HepG2 (cell line): ENCODE measurements around the gene DHRS4L2. TPM values are rescaled to one million over a fixed set of nuclear protein-coding genes. Genes with fewer than 3 reads are reported as not detected.

Experiments
- ATAC-seq: fragments of 200-7000 bp; cut with Tn5 transposase; 3 replicates; pipeline ENCODE4 v1.9.1; 2020; ENCODE audit warnings: mild to moderate bottlenecking, moderate library complexity
- BruUV-seq: library from RNA; stranded (reverse); fragments of 400-500 nt; replicated peaks from 2 replicates; lab custom pipeline; 2021; lab: Mats Ljungman, UMichigan
- CTCF ChIA-PET: fragments of 300-600 bp; formaldehyde crosslinking; extraction: SDS; loops from one replicate; lab custom pipeline; 2021; ENCODE audit warnings: low total read pairs, inconsistent platforms, low intra/inter-chr PET ratio; lab: Yijun Ruan, JAX
- POLR2A ChIA-PET: fragments of 350-600 bp; sonication (Branson Sonifier 250); formaldehyde crosslinking; loops from one replicate; lab custom pipeline; 2020; ENCODE audit warnings: antibody characterized with exemption, inconsistent platforms; lab: Yijun Ruan, JAX
- DNase-seq: peaks from one replicate; pipeline ENCODE4 v3.0.0-alpha.2; 2015; ENCODE audit warnings: low spot score
- FAIRE-seq: peaks from 3 replicates; lab custom pipeline; 2011; peaks lifted over from hg19 to GRCh38; lab: Jason Lieb, UNC
- H2AFZ ChIP-seq: one replicate; pipeline ENCODE4 v1.6.1; 2011; ENCODE audit warnings: low read length, inconsistent platforms
- H3K27ac ChIP-seq: fragments of 300-600 bp; 3 replicates; pipeline ENCODE4 v1.8.0; 2011; ENCODE audit warnings: mixed run types, mild to moderate bottlenecking, mixed read lengths, low read length, inconsistent platforms; ENCODE audit not compliant: insufficient read depth; ENCODE audit errors: extremely low read length
- H3K27me3 ChIP-seq, 2 experiments: fragments of 200-600 bp in 1 of 2; 2 replicates in 1 of 2; 3 replicates in 1 of 2; pipeline versions ENCODE4 v1.6.0 to v1.8.0; 2011; ENCODE audit warnings: low read length in 2 of 2, mild to moderate bottlenecking in 2 of 2, moderate library complexity in 2 of 2, inconsistent platforms in 1 of 2; ENCODE audit not compliant: insufficient read depth in 2 of 2, control insufficient read depth in 1 of 2
- H3K36me3 ChIP-seq, 2 experiments: fragments of 200-600 bp in 1 of 2; replicated peaks in 1 of 2; 2 replicates in 1 of 2; 3 replicates in 1 of 2; pipeline versions ENCODE4 v1.5.1 to v1.8.0; 2011; ENCODE audit warnings: low read length in 2 of 2, inconsistent platforms in 1 of 2; ENCODE audit not compliant: insufficient read depth in 2 of 2, control insufficient read depth in 1 of 2
- H3K4me1 ChIP-seq: 2 replicates; pipeline ENCODE4 v1.5.1; 2012; ENCODE audit warnings: low read length, inconsistent platforms; ENCODE audit not compliant: insufficient read depth
- H3K4me2 ChIP-seq: 2 replicates; pipeline ENCODE4 v1.6.0; 2011; ENCODE audit warnings: low read depth, low read length, inconsistent platforms
- H3K4me3 ChIP-seq, 3 experiments: fragments of 200-600 bp in 1 of 3; sonication (generic), shearing (Covaris generic) in 1 of 3; replicated peaks in 1 of 3; 2 replicates each; pipeline ENCODE4 v1.5.1; 2011 to 2016; ENCODE audit warnings: low read length in 3 of 3, inconsistent platforms in 2 of 3, low read depth in 2 of 3, mild to moderate bottlenecking in 2 of 3, control low read depth in 1 of 3, mixed read lengths in 1 of 3; ENCODE audit not compliant: insufficient read depth in 1 of 3
- H3K79me2 ChIP-seq: one replicate; pipeline ENCODE4 v1.6.1; 2011; ENCODE audit warnings: low read length, inconsistent platforms; ENCODE audit not compliant: insufficient read depth
- H3K9ac ChIP-seq: 2 replicates; pipeline ENCODE4 v1.6.0; 2011; ENCODE audit warnings: mild to moderate bottlenecking, low read depth, low read length, inconsistent platforms; ENCODE audit not compliant: insufficient read depth
- H3K9me3 ChIP-seq: 2 replicates; pipeline ENCODE4 v1.5.1; 2012; ENCODE audit warnings: mild to moderate bottlenecking, low read length
- H4K20me1 ChIP-seq: 2 replicates; pipeline ENCODE4 v1.6.0; 2011; ENCODE audit warnings: inconsistent platforms, mild to moderate bottlenecking, low read length, moderate library complexity; ENCODE audit not compliant: insufficient read depth
- AFF4 ChIP-seq: sonication (generic); formaldehyde crosslinking; IDR thresholded peaks from 2 replicates; pipeline ENCODE4 v1.4.0; 2020; ENCODE audit warnings: missing genetic modification reagents
- AHDC1 ChIP-seq: sonication (generic); formaldehyde crosslinking; IDR thresholded peaks from 2 replicates; pipeline ENCODE4 v1.5.1; 2020; ENCODE audit warnings: mild to moderate bottlenecking, missing genetic modification reagents, borderline replicate concordance
- GPN1 ChIP-seq: sonication (generic); formaldehyde crosslinking; IDR thresholded peaks from 2 replicates; pipeline ENCODE4 v1.5.1; 2020; ENCODE audit warnings: missing genetic modification reagents, borderline replicate concordance
- MAFF ChIP-seq: IDR thresholded peaks from 2 replicates; pipeline ENCODE4 v1.6.1; 2011; ENCODE audit warnings: low read depth, low read length, improper control_type of control experiment
- ZBTB43 ChIP-seq: sonication (generic); formaldehyde crosslinking; conservative IDR thresholded peaks from 2 replicates; pipeline ENCODE4 v1.4.0; 2020; ENCODE audit warnings: missing genetic modification reagents
- ZNF337 ChIP-seq: sonication (generic); formaldehyde crosslinking; IDR thresholded peaks from 2 replicates; pipeline ENCODE4 v1.5.1; 2020; ENCODE audit warnings: missing genetic modification reagents, low read depth, mild to moderate bottlenecking, borderline replicate concordance
- ZNF414 ChIP-seq: sonication (generic); formaldehyde crosslinking; IDR thresholded peaks from 2 replicates; pipeline ENCODE4 v1.5.0; 2020; ENCODE audit warnings: missing genetic modification reagents
- WGBS: methylation state at CpG from one replicate; pipeline ENCODE4 v1.1.6; 2017; ENCODE audit warnings: low lambda C conversion rate; 5-methylcytosine and 5-hydroxymethylcytosine counted together
- in situ Hi-C: cut with HindIII; loops from 2 replicates; pipeline ENCODE4 v1.10.0; 2017; ENCODE audit warnings: low pct_unique_long_range_greater_than_20kb; ENCODE audit not compliant: extremely low pct_ligation_motif_present
- intact Hi-C: fragments of 100-400 bp; cut with micrococcal nuclease; formaldehyde crosslinking; loops from one replicate; pipeline ENCODE4 v1.10.0; 2022; ENCODE audit not compliant: unreplicated experiment
- polyA plus RNA-seq, 8 experiments: library from polyadenylated mRNA; depleted of rRNA in 3 of 8; stranded (reverse) in 7 of 8; unstranded in 1 of 8; fragments of >200 nt; fragmentation: Illumina TruSeq in 4 of 8; extraction: Trizol in 4 of 8; gene quantifications; 2 replicates each; pipeline versions ENCODE4 v1.2.1 to v1.2.3, GENCODE V29; 2011 to 2016; ENCODE audit warnings: low read depth in 4 of 8, missing spikeins in 1 of 8, mixed read lengths in 1 of 8; ENCODE audit not compliant: insufficient read depth in 1 of 8
- total RNA-seq, 5 experiments: library from RNA; depleted of rRNA; stranded (reverse); fragments of >200 nt; fragmentation: Illumina TruSeq; extraction: Trizol; gene quantifications; 2 replicates each; pipeline ENCODE4 v1.2.3, GENCODE V29; 2016; ENCODE audit warnings: low read depth in 1 of 5

The DHRS4L2 gene
- total and polyA plus RNA-seq, 2 of the 13 experiments (the other 11 are each of a cell fraction or from before 2014, with no cell fraction given) = 24.7 to 38.2 TPM

GRCh38 chr14:23939607-23940326 is 49.0 kb upstream of the DHRS4L2 start (continued):
- TF ChIP-seq ZBTB43 (CRISPR knock-in tag) = no peak
- TF ChIP-seq AFF4 = no peak
- TF ChIP-seq GPN1 (CRISPR knock-in tag) = no peak

- FAIRE-seq (no peak), ATAC-seq (no peak), DNase-seq (no peak)
- H3K9ac ChIP-seq = no peak overlapping the region
- no peak overlapping the region for H3K27ac ChIP-seq
- no peak overlapping the region for H3K4me3 ChIP-seq
- H3K4me1 ChIP-seq = peaks cover 55% of the 10 kb centered on the region
- no peaks in the 10 kb centered on the region for H3K27me3 ChIP-seq
- peaks cover 0 to 6% of the 10 kb centered on the region in 2 experiments; a peak in 2 of 5 replicates for H3K36me3 ChIP-seq
- no peaks in the 10 kb centered on the region for H4K20me1 ChIP-seq
- 81% methylated on average over 3 of the region's 3 CpGs for WGBS
- POLR2A ChIA-PET = no interaction called here
- H3K9me3 ChIP-seq = no peaks in the 10 kb centered on the region
- no peak overlapping the region for H2AFZ ChIP-seq
- no peak overlapping the region for H3K4me2 ChIP-seq
- CTCF ChIA-PET = no interaction called here
- no peaks in the 10 kb centered on the region for H3K79me2 ChIP-seq
- in situ Hi-C loops = no loop called here
- BruUV-seq = no TSS peak
- intact Hi-C loops = no loop called here
- TF ChIP-seq AHDC1 (CRISPR knock-in tag) (no peak), ZNF337 (no peak), ZNF414 (CRISPR knock-in tag) (no peak), MAFF (no peak)
These were observed 47.5 kb upstream of the DHRS4L2 start for GRCh38 chr14:23941230-23941629.
